AG08395 (cell line): ENCODE results near the gene CUZD1.
"Not testable (repeated sequence)": the region's sequence is repeated elsewhere in the genome, so short reads cannot be mapped to it uniquely, and the experiment has no call there.

Experiments used
- DNase-seq: peaks from one replicate; pipeline ENCODE4 v3.0.0; 2012; ENCODE audit warnings: mixed read lengths, low spot score

CUZD1 gene, protein sequence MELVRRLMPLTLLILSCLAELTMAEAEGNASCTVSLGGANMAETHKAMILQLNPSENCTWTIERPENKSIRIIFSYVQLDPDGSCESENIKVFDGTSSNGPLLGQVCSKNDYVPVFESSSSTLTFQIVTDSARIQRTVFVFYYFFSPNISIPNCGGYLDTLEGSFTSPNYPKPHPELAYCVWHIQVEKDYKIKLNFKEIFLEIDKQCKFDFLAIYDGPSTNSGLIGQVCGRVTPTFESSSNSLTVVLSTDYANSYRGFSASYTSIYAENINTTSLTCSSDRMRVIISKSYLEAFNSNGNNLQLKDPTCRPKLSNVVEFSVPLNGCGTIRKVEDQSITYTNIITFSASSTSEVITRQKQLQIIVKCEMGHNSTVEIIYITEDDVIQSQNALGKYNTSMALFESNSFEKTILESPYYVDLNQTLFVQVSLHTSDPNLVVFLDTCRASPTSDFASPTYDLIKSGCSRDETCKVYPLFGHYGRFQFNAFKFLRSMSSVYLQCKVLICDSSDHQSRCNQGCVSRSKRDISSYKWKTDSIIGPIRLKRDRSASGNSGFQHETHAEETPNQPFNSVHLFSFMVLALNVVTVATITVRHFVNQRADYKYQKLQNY

DNA sequence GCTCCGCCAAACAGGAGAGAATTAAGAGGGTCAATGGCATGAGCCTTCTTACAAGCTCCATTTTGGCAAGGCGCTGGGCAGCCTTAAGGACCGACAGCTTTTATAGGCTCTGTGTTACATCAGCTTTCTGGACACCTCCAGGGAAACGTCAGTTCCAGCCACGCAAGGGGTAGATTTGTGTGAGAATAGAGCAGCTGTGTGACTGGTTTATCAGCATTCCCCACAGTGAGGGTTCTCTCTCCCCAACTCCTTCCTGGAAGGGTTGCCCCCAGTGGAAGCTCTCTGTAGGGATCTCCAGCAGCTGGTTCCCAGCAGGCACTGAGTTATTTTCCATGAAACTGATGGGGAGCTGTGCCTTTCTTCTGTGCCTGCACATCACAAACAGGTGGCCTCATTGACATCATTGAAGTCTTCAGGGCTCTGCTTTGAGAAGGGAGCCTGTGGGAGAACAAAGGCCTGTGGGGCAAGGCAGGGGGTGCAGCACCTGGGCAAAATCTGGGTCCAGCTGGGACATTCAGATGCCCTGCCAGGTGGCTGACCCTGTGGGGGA is at the start of gene CUZD1:
Gene CUZD1 (minus strand): TSS at position 75 of the 550 bp plus-strand sequence. CDS start 14 bp downstream, at position 61.
- no peak for DNase-seq

GRCh38 chr10:122894261-122894944 is 48.7 kb upstream of the CUZD1 start:
- DNase-seq = no peak

- DNase-seq = no peak
Measured at GRCh38 chr10:122884166-122884565, 38.5 kb upstream of the CUZD1 start.

GRCh38 chr10:122882766-122883165 is 37.1 kb upstream of the CUZD1 start:
- DNase-seq = no peak

- DNase-seq = peak; percentile 99
Measured at GRCh38 chr10:122879339-122880273, 33.9 kb upstream of the CUZD1 start, which contains the start of gene FAM24B. TSS of gene FAM24B (minus strand) at chr10:122879581. CDS start at chr10:122850515, 29,066 bp downstream.

GRCh38 chr10:122878799-122879338 is 33.2 kb upstream of the CUZD1 start:
- peak; percentile 19 for DNase-seq

GRCh38 chr10:122877264-122877663 is 31.6 kb upstream of the CUZD1 start:
- DNase-seq = no peak

GRCh38 chr10:122876467-122876855 is 30.8 kb upstream of the CUZD1 start:
- no peak for DNase-seq

GRCh38 chr10:122875843-122876466 is 30.3 kb upstream of the CUZD1 start:
- DNase-seq = no peak

- DNase-seq = not testable (repeated sequence)
Measured at GRCh38 chr10:122871947-122872346, 26.3 kb upstream of the CUZD1 start.

DNA sequence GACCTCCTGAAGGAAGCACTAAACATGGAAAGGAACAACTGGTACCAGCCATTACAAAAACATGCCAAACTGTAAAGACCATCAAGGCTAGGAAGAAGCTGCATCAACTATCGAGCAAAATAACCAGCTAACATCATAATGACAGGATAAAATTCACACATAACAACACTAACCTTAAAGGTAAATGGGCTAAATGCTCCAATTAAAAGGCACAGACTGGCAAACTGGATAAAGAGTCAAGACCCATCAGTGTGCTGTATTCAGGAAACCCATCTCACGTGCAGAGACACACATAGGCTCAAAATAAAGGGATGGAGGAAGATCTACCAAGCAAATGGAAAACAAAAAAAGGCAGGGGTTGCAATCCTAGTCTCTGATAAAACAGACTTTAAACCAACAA is 23.1 kb upstream of the CUZD1 start:
- not testable (repeated sequence) for DNase-seq

DNA sequence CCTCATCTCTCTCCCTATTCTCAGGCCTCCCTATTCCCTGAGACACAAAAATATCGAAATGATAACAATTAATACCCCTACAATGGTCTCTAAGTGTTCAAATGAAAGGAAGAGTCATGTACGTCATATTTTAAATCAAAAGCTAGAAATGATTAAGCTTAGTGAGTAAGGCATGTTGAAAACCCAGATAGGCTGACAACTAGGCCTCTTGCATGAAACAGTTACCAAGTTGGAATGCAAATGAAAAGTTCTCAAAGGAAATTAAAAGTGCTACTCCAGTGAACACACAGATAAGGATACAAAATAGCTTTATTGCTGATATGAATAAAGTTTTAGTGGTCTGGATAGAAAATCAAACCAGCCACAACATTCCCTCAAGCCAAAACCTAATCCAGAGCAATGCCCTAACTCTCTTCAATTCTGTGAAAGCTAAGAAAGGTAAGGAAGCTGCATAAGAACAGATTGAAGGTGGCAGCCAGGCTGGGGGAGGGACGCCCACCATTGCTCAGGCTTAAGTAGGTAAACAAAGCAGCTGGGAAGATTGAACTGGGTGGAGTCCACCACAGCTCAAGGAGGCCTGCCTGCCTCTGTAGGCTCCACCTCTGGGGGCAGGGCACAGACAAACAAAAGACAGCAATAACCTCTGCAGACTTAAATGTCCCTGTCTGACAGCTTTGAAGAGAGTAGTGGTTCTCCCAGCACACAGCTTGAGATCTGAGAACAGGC is 21.3 kb upstream of the CUZD1 start:
- not testable (repeated sequence) for DNase-seq

- DNase-seq = peak; percentile 56
Measured at GRCh38 chr10:122864901-122865300, 19.2 kb upstream of the CUZD1 start.

DNA sequence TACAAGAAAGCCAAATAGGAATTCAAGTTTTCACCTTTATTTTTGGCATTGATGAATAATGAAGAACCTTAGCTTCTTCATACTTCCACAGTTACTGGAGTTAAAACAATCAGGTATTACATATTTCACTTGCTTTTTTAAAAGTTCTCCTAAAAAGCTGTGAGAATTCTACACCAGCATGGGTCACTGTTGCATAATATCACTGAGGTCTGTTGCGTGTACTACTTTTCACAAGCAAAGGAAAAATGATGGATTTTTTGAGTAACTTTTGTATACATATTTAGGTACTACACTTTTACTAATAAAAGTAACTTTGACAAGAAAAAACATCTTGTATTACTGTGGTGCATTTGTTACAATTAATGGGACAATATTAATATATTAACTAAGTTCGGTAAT is 18.5 kb upstream of the CUZD1 start:
- no peak for DNase-seq

GRCh38 chr10:122863216-122864193 is 17.8 kb upstream of the CUZD1 start:
- DNase-seq = no peak

- peak; percentile 64 for DNase-seq
Measured at GRCh38 chr10:122861711-122862161, 16.1 kb upstream of the CUZD1 start.

GRCh38 chr10:122859527-122859926 is 13.9 kb upstream of the CUZD1 start:
- no peak for DNase-seq

DNA sequence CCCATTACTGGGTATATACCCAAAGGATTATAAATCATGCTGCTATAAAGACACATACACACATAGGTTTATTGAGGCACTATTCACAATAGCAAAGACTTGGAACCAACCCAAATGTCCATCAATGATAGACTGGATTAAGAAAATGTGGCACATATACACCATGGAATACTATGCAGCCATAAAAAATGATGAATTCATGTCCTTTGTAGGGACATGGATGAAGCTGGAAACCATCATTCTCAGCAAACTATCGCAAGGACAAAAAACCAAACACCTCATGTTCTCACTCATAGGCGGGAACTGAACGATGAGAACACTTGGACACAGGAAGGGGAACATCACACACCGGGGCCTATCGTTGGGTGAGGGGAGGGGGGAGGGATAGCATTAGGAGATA is 12.4 kb upstream of the CUZD1 start:
- not testable (repeated sequence) for DNase-seq

DNA sequence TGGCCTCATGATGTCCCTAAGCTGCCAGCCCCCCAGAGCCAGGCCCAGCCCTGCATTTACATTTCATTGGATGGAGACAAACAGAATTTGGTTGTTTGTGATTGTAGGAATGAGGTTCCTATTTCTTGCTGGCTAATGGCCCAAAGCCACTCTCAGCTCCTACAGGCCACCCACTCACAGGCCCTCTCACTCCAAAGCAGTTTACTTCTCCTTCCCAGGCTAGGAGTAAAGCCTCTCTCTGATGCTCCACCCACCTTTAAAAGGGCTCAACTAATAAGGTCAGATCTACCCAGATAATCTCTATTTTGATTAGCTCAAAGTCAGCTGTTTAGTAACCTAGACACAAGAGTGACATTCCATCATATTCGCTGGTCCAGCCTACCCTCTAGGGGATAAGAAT is 11.2 kb upstream of the CUZD1 start:
- DNase-seq = no peak
